ENCODE data around the gene TRAPPC3L.

DNA sequence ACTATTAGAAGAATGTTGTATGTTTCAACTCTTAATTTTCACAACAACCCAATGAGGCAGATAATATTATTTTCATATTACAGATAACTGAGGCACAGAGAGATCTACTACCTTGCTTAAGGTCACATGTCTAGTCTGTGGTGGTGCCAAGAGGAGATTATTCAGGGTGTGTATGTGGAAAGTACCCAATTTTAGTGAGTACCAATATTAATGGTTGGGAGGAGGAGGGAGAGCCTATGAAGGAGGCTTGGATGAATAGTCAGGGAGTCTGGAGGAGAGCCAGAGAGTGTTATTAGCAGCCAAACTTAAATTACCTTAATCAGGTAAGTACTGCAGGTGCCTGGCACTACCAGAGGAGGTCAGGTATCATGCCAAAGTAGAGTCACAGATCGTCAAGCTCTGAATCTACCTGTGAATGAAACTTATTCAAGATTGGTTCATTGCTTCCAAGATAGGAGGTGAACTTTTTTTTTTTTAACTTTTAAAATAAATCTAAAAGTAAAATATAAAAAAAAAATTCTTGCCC lies 95.2 kb downstream of the TRAPPC3L start:
- TF ChIP-seq POLR2A (IDR thresholded peaks at IDR 0.05): no peak
- TF ChIP-seq, protein P1, sequence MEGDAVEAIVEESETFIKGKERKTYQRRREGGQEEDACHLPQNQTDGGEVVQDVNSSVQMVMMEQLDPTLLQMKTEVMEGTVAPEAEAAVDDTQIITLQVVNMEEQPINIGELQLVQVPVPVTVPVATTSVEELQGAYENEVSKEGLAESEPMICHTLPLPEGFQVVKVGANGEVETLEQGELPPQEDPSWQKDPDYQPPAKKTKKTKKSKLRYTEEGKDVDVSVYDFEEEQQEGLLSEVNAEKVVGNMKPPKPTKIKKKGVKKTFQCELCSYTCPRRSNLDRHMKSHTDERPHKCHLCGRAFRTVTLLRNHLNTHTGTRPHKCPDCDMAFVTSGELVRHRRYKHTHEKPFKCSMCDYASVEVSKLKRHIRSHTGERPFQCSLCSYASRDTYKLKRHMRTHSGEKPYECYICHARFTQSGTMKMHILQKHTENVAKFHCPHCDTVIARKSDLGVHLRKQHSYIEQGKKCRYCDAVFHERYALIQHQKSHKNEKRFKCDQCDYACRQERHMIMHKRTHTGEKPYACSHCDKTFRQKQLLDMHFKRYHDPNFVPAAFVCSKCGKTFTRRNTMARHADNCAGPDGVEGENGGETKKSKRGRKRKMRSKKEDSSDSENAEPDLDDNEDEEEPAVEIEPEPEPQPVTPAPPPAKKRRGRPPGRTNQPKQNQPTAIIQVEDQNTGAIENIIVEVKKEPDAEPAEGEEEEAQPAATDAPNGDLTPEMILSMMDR (IDR thresholded peaks at IDR 0.05): no peak
